SU-DHL-6 (cell line): Measurements from ENCODE around the gene MPV17L.
"Not testable (repeated sequence)": the region's sequence is repeated elsewhere in the genome, so short reads cannot be mapped to it uniquely, and the experiment has no call there.

Experiments
- CTCF ChIP-seq: fragments of 200-600 bp; sonication (generic); IDR thresholded peaks from one replicate; pipeline ENCODE4 v1.5.1; 2017; ENCODE audit warnings: antibody characterized with exemption, mild to moderate bottlenecking, low read length, moderate library complexity; ENCODE audit not compliant: insufficient read depth, poor library complexity, severe bottlenecking
- EZH2phosphoT487 ChIP-seq: fragments of 200-600 bp; sonication (generic), shearing (Covaris generic); conservative IDR thresholded peaks from 2 replicates; pipeline ENCODE4 v1.6.1; 2018; ENCODE audit warnings: mild to moderate bottlenecking, antibody characterized with exemption, low read length, moderate library complexity, mixed read lengths

- not testable (repeated sequence) for TF ChIP-seq CTCF, EZH2phosphoT487
Observed at GRCh38 chr16:15453296-15453695, 57.7 kb downstream of the MPV17L start.
